Measurements from ENCODE around the gene DERA. TPM values are rescaled to one million over a fixed set of nuclear protein-coding genes. Genes with fewer than 3 reads are reported as not detected.

Gene DERA
- total RNA-seq, 1 donor from 2014 or later, result 51.0 TPM

GRCh38 chr12:16074894-16075293 lies 163.8 kb downstream of the DERA start:
- DNase-seq (ENCODE audit: low spot score), result no peak

GRCh38 chr12:16075887-16076286 lies 164.8 kb downstream of the DERA start:
- no peak for DNase-seq (ENCODE audit: low spot score)

- DNase-seq (ENCODE audit: low spot score), result no peak
Measured at GRCh38 chr12:16076557-16076956, 165.4 kb downstream of the DERA start.

GRCh38 chr12:16076970-16077522 lies 165.9 kb downstream of the DERA start:
- DNase-seq (ENCODE audit: low spot score), result no peak

DNA sequence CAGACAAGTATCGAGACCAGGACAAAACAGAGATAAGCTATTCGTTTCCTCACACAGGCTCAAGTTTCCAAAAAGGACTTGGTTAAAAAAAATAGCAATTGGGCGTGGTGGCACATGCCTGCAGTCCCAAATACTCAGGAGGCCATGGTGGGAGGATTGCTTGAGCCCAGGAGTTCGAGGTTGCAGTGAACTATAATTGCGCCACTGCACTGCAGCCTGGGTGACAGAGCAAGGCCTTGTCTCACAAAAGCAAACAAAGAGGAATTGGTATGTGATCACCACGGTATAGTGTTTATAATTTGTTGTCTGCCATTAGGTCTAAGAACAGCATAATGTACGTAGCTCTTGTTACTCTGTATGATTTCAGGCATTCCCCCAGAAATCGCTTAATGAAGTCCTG lies 175.3 kb downstream of the DERA start:
- no peak for DNase-seq (ENCODE audit: low spot score)

DNA sequence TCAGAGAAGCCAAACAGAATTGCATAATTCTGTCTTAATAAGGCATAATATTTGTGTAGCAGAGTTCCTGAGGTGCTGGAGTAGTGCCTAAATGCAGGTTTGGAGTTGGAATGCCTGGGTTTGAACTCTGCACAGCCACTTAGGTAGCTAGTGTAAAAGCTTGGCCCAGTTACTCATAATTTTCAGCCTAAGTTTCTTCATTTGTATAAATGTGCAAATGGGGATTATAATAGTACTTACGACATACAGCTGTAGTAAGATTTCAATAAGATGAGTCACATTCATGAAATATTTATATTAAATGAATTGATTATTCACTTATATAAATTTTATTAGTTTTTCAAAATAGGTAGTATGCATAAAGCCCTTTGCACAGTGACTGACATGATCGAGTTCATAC lies 175.8 kb downstream of the DERA start:
- DNase-seq (ENCODE audit: low spot score), result no peak

Other genes starting within 250 kb of the DERA start
- gene EPS8, start 121.9 kb upstream of the DERA start, total RNA-seq (ENCODE audit: insufficient read depth, low replicate concordance), result 194 TPM
- gene STRAP, start 28.9 kb upstream of the DERA start, total RNA-seq (ENCODE audit: insufficient read depth, low replicate concordance), result 44.1 TPM